Endometrial microvascular endothelial cells (primary cell): Measurements from ENCODE around the gene RSL1D1. TPM values are rescaled to one million over a fixed set of nuclear protein-coding genes. Genes with fewer than 3 reads are reported as not detected.
"Not testable (repeated sequence)": the region's sequence is repeated elsewhere in the genome, so short reads cannot be mapped to it uniquely, and the experiment has no call there.

Experiments used
- in situ Hi-C: cut with HindIII; loops from 2 replicates; pipeline ENCODE4 v1.10.0; 2017; ENCODE audit warnings: low sequenced_read_pairs, low pct_unique_long_range_greater_than_20kb; ENCODE audit errors: inconsistent ontology term
- total RNA-seq: library from RNA; depleted of rRNA; stranded (reverse); fragments of >200 nt; gene quantifications from one replicate; pipeline ENCODE4 v1.2.3, GENCODE V29; 2015; ENCODE audit errors: inconsistent ontology term

The RSL1D1 gene
- total RNA-seq, 1 donor from 2014 or later = 125 TPM

DNA sequence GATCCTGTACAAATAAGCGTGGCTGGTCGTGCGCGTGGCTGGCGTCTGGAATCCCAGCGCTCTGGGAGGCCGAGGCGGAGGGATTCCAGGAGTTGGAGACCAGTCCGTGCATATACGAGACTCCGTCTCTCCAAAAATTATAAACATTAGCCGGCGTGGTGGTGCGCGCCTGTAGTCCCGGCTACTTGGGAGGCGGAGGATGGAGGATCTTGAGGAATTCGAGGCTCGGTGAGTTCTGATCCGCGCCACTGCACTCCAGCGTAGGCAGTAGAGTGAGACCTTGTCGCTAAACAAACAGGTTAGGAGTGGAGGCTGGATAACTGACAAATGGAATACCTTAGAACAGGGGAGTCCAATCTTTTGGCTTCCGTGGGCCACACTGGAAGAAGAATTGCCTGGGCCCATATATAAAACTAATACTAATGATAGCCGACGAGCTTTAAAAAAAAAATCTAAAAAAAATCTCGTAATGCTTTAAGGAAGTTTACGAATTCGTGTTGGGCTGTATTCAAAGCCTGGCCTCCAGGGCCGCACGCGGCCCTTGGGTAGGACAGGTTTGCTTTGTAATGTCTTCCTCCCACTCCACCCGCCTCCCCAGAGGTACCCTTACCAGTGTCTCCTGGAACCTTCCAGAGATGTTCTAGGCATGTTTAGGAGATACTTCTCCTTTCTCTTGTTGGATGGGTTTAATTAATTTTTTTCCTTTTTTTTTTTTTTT is 909 bp upstream of the RSL1D1 start:
- in situ Hi-C loops = no loop called here

DNA sequence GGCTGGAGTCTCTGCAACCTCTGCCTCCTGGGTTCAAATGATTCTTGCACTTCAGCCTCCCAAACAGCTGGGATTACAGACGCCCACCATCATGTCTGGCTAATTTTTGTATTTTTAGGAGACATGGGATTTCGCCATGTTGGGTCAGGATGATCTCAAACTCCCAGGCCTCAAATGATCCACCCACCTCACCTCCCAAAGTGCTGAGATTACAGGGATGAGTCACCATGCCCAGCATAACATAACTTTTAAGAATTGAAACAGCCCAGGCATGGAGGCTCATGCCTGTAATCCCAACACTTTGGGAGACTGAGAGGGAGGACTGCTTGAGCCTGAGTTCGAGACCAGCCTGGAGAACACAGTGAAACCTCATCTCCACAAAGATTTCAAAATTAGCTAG is 2.5 kb downstream of the RSL1D1 start:
- in situ Hi-C loops = no loop called here

DNA sequence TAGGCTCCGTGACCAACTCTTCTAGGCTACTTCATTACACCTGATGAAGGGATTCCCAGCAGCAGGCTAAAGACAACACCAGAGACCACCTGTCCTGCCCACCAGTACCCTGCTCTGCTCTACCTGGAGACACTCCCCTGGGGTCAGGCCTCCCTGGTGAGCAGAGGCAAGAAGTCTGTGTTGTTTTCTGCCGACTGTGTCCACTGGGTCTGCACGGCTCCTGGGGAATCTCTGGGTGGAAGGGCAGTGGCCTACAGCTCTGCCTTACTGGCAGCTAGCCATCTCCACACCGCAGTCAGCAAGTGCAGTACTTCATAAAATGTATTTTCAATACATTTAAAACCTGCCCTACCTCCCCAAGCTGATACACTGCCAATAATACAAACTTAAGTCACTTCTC is 6.8 kb downstream of the RSL1D1 start:
- in situ Hi-C loops = no loop called here

GRCh38 chr16:11843861-11844260 is 7.5 kb downstream of the RSL1D1 start:
- in situ Hi-C loops = no loop called here

DNA sequence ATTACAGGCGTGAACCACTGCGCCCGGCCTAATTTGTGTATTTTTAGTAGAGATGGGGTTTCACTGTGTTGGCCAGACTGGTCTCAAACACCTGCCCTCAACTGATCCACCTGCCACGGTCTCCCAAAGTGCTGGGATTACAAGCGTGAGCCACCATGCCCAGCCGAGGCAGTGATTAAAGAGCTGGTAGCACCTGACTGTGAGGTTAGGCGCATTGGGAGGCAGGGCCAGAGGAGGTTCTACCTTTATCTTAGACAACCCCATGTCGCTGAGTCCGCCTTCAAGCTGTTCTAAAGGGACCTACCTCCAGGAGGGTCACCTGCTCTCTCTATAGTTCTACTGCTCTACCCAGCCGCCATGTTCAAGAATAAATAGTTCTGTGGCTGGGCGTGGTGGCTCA is 8.1 kb downstream of the RSL1D1 start:
- in situ Hi-C loops = no loop called here

GRCh38 chr16:11841026-11841425 is 10.3 kb downstream of the RSL1D1 start:
- in situ Hi-C loops = no loop called here

- in situ Hi-C loops = no loop called here
Measured at GRCh38 chr16:11836650-11837244, 14.6 kb downstream of the RSL1D1 start.

GRCh38 chr16:11835891-11836649 is 15.3 kb downstream of the RSL1D1 start:
- in situ Hi-C loops = no loop called here

- in situ Hi-C loops = no loop called here
Measured at GRCh38 chr16:11835309-11835708, 16.0 kb downstream of the RSL1D1 start.

DNA sequence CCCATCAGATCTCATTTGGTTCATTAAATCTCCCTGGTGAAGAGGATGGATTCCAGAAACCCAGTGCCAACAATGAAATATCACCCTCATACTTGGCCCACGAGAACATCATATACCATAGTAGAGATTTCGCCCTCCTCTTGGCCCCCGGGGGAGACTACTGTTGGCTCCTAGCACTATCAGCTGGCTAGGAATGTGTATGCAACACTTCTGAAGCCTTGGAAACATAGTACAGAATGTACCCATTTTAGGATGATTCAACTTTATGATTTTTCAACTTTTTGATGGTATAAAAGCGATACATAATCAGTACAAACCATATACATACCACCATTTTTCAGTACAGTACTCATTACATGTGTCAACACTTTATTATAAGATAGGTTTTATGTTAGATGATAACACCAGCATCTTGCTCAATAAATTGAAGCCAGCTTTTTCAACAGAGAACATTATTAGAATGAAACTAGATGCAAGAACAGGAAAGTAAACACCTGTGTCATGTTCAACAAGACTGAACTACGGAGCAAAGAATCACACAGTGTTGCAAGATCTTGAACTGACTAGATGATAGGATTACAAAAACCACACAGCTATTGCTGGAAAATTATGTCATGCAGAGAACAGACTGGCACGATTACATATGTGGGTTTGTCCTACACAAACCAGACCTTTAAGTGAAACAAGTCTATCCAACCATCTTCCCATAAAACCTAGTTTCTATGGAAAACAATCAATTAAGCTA is 17.2 kb downstream of the RSL1D1 start:
- in situ Hi-C loops = no loop called here

GRCh38 chr16:11828696-11829095 is 22.6 kb downstream of the RSL1D1 start:
- in situ Hi-C loops = no loop called here

- in situ Hi-C loops = not testable (repeated sequence)
Measured at GRCh38 chr16:11825520-11826165, 25.7 kb downstream of the RSL1D1 start.

GRCh38 chr16:11824362-11824761 is 27.0 kb downstream of the RSL1D1 start:
- in situ Hi-C loops = no loop called here

- in situ Hi-C loops = not testable (repeated sequence)
Measured at GRCh38 chr16:11823645-11824044, 27.7 kb downstream of the RSL1D1 start.

DNA sequence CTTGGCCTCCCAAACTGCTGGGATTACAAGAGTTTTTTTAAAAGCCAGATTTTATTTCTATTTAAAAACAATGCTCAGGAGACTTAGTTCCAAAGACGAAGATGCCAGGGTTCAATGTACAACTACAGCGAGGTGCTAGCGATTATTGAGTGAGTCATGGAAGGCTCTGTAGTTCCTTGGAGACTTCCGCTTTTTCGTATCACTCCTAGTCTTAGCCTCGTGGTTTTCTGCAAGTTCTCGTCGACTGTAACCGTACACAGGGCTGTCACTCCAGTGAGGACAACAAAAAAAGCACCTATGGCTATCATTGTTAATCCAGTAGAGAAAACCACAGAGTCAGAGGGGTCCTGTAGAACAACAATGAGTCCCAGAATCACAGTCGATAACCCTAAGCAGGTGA is 31.5 kb downstream of the RSL1D1 start:
- in situ Hi-C loops = no loop called here

- in situ Hi-C loops = not testable (repeated sequence)
Measured at GRCh38 chr16:11818970-11819369, 32.4 kb downstream of the RSL1D1 start.

DNA sequence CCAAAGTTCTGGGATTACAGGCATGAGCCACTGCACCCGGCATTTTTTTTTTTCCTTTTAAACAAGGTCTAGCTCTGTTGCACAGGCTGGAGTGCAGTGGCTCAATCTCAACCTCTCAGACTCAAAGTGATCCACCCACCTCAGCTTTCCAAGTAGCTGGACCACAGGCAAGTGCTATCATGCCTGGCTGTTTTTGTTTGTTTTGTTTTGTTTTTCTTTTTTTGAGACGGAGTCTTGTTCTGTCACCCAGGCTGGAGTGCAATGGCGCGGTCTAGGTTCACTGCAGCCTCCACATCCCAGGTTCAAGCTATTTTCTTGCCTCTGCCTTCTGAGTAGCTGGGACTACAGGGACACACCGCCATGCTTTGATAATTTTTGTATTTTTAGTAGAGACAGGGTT is 35.2 kb downstream of the RSL1D1 start:
- in situ Hi-C loops = no loop called here

- in situ Hi-C loops = not testable (repeated sequence)
Measured at GRCh38 chr16:11814800-11815199, 36.5 kb downstream of the RSL1D1 start.

- in situ Hi-C loops = no loop called here
Measured at GRCh38 chr16:11806721-11807120, 44.6 kb downstream of the RSL1D1 start.
